G401 (cell line): ENCODE data around the gene EXOSC10. TPM values are rescaled to one million over a fixed set of nuclear protein-coding genes. Genes with fewer than 3 reads are reported as not detected.
"Not testable (repeated sequence)": the region's sequence is repeated elsewhere in the genome, so short reads cannot be mapped to it uniquely, and the experiment has no call there.

Experiments used
- DNase-seq: peaks from one replicate; pipeline ENCODE4 v3.0.0-alpha.2; 2015; ENCODE audit warnings: low spot score
- in situ Hi-C: cut with HindIII; loops from 2 replicates; pipeline ENCODE4 v1.10.0; 2016; ENCODE audit warnings: low sequenced_read_pairs, mixed read lengths
- total RNA-seq: library from RNA; depleted of rRNA; stranded (reverse); fragments of >200 nt; shearing (Covaris generic); gene quantifications from 2 replicates; pipeline ENCODE4 v1.2.3, GENCODE V29; 2014

EXOSC10 gene
- total RNA-seq, 1 experiment from 2014 or later = 61.7 TPM

DNA sequence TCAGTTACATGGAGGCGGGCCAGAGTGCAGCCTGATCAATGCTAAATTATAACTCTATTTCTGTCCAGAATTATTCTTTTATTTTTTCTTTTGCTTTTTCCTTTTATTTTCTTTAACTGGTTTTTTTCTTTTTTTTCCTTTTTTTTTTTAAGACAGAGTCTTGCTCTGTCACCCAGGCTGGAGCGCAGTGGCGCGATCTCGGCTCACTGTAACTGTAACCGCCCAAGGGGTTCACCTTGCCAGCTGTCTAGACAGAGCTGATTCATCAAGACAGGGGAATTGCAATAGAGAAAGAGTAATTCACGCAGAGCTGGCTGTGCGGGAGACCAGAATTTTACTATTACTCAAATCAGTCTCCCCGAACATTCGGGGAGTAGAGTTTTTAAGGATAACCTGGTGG, 48.5 kb downstream of the EXOSC10 start:
- DNase-seq, in situ Hi-C loops: not testable (repeated sequence)

GRCh38 chr1:11046625-11047365, 52.9 kb downstream of the EXOSC10 start, which contains the start of gene MASP2:
MASP2 (minus strand) TSS chr1:11047239; CDS start chr1:11047207, 32 bp downstream.
- in situ Hi-C loops = no loop called here
- DNase-seq = no peak

DNA sequence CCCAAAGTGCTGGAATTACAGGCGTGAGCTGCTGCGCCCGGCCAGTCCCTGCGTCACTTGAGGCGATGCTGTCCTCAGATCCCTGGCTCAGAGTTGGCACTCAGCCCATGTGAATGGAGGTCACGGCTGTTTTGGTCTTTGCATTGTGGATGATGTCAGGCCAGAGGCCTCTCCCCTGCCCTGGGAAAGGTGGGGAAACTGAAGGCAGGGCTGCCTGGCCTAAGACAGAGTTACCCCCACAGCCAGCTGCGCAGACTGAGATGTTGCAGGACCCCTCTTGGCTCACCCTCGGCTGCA, 53.5 kb downstream of the EXOSC10 start:
- no peak for DNase-seq
- in situ Hi-C loops = no loop called here

DNA sequence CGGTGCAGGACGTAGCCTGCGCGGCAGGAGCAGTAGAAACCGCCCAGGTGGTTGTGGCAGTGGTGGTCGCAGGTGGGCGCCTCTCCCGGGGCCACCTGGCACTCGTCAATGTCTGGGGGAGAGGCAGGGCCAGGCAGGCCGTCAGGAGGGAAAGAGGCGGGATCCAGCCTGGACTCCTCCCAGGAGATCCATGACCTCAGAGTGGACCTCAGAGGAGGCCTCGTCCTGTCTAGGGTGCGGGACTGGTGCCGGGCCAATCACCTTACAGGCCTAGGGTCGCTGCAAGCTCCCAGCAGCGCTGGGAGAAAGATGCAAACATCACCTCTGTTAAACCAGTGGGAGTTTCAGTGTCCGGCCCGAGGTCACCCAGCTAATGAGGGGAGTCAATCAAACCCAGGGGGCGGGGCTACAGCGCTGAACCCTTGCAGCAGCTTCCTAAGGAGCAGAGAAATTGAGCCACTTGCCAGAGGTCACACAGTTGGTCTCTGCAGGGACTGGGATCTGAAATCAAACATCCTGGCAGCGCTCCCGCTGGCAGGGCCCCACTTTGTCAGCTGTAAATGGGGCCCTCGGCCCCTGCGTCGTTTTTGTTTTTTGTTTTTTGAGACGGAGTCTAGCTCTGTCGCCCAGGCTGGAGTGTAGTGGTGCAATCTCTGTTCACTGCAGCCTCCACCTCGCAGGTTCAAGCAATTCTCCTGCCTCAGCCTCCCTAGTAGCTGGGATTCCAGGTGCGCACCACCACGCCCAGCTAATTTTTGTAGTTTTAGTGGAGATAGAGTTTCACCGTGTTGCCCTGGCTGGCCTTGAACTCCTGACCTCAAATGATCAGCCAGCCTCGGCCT, 54.0 kb downstream of the EXOSC10 start:
- in situ Hi-C loops = no loop called here

GRCh38 chr1:11044849-11045427, 54.7 kb downstream of the EXOSC10 start:
- in situ Hi-C loops = no loop called here
- DNase-seq = no peak

More for the DNA sequence above, 54.0 kb downstream of the EXOSC10 start:
- DNase-seq = no peak

DNA sequence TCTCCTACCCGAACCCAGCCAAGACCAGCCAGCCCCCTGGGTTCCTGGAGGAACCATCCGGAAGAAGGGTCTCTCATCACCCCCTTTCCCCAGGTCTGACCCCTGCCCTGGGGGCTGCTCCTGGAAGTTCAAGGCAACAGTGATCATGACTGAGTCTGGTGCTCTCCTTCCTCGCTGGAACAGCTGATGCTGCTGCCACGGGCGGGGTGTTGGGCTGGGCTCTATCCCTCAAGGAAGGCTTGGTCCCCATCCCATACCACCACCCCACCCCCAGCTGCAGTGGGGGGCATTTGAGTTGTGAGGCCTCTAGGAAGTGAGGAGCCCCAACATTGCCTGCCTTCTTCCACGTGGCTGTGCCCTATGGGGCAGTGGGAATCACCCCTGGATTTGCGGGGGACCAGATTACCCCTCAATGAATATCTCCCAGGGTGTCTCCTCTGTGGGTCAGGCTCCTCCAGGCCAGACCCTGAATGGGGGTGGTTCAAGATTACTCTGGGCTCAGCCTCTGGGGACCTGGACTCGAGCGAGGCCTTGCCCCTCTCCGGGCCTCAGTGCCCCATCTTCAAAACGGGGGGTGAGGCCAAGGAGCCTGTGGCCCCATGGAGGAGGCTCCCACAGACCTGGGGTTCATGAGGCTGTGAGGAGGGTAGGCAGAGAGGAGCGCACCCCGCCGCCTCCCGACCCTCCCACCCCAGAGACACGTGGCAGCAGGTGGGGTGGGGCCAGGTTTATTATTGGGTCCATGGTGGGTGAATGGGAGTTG, 55.4 kb downstream of the EXOSC10 start:
- in situ Hi-C loops = no loop called here
- no peak for DNase-seq

DNA sequence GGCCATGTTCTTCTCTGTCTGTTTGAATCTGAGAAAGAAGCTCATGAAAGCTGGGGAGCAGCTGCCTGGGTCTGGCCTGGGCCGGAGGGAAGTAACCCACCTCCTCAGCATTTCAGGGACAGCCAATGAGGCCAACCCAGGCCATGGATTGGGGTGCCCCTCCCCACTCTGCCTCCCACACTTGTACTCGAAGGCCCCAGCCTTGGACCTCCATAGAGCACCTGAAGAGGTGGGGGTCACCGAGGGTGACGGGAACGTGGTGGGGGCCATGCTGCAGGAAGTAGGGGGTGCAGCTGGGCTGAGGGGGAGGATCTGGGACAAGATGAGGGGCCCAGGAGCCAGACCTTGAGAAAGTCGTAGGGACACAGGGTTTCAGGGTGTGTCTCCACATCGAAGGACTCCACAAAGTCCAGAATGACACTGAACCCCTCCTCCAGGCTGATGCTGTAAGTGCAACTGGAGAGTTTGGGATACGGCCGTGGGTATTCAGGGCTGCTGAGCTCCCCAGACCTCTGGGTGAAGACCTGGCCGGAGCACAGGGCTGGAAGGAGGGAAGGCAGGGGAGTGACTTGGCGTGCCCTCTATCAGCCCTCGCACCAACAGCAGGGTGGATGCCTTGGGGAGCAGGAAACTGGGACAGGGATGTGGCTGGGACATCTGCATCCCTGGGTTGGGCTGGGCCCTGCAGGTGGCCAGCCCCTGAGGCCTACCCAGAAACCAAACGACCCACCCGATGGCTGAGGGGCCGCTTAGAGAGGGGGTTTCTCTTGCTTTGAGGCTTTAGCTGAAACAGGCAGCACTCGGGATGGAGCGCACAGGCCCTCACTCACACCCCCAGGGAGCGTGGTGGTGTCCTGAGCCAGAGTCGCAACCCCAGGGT, 56.4 kb downstream of the EXOSC10 start:
- in situ Hi-C loops = no loop called here
- no peak for DNase-seq

- DNase-seq = no peak
- in situ Hi-C loops = no loop called here
Observed at GRCh38 chr1:11042065-11042464, 57.6 kb downstream of the EXOSC10 start.

DNA sequence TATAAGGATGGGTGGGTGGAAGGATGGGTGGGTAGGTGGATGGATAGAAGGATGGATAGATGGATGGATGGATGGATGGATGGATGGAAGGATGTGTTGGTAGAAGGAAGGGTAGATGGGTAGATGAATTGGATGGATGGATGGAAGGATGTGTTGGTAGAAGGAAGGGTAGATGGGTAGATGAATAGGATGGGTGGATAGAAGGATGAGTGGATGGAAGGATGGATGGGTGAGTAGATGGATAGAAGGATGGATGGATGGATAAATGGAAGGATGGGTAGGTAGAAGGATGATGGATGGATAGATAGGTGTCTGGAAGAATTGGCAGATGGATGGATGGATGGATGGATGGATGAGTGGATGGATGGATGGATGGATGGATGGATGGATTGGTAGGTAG, 58.6 kb downstream of the EXOSC10 start:
- in situ Hi-C loops = no loop called here
- DNase-seq = no peak

DNA sequence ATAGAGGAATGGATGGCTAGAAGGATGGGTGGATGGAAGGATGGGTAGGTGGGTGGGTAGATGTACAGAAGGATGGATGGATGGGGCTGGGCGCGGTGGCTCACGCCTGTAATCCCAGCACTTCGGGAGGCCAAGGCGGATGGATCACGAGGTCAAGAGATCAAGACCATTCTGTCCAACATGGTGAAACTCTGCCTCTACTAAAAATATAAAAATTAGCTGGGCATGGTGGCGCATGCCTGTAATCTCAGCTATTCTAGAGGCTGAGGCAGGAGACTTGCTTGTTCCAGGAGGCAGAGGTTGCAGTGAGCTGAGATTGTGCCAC, 59.6 kb downstream of the EXOSC10 start:
- DNase-seq, in situ Hi-C loops: not testable (repeated sequence)

- in situ Hi-C loops = no loop called here
- no peak for DNase-seq
Observed at GRCh38 chr1:11039351-11040104, 60.1 kb downstream of the EXOSC10 start.

GRCh38 chr1:11037740-11038182, 61.9 kb downstream of the EXOSC10 start:
- DNase-seq = peak; percentile 92
- in situ Hi-C loops = no loop called here

DNA sequence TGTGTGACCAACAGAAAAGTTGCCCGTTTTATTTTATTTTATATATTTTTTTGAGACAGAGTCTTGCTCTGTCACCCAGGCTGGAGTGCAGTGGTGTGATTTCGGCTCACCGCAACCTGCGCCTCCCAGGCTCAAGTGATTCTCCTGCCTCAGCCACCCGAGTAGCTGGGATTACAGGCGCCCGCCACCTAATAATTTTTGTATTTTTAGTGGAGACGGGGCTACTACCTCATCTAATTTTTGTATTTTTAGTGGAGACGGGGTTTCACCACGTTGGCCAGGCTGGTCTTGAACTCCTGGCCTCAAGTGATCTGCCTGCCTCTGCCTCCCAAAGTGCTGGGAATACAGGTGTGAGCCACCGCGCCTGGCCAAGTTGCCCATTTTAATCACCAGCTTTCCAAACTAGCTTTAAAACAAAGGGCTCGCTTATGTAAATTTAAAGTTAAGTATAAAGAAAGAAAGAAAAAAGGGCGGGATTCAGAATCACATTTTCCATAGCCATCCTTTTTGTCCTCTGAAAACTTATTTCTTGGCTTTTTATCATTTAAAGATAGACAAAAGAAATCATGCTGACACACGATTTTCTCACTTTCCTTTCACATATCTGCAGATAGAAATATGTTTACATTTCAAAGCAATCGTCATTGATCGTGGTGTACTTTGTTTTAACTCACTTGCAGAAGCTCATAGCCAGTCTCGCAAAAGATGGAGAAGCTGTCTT, 62.5 kb downstream of the EXOSC10 start:
- in situ Hi-C loops, DNase-seq: not testable (repeated sequence)

DNA sequence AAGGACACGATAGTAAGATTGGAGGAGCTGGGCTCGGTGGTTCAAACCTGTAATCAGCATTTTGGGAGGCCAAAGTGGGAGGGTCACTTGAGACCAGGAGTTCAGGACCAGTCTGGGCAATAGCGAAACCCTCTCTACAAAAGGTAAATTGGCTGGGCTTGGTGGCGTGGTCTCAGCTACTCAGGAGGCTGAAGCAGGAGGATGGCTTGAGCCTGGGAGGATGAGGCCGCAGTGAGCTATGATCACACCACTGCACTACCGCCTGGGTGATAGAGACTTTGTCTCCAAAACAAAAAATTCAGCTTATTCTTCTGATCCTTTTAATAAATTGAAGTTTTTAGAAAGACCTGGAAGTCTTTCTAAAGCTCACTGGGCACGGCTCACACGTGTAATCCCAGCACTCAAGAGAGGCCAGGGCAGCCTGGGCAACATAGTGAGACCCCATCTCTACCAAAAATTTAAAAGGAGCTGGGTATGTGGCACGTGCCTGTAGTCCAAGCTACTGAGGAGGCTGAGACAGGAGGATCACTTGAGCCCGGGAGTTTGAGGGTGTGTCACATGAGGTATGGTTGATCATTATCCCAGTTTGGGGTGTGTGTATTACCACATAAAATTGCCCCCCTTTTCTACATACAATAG, 67.9 kb downstream of the EXOSC10 start:
- in situ Hi-C loops = no loop called here
- DNase-seq = no peak

DNA sequence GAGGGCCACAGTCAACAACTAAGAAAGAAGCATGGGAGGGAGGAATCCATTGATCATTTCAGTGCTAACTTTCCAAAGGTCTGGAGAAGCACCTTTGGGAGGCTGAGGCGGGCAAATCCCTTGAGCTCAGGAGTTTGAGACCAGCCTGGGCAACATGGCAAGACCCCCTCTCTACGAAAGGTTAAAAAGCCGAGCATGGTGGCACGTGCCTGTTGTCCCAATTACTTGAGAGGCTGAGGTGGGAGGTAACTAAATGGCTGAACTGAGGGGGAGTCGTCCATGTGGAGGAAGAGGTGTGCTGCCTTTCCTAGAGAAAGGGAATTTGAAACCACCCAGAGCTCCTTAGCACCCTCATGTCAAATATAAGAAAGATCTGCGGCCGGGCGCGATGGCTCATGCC, 68.8 kb downstream of the EXOSC10 start:
- in situ Hi-C loops = no loop called here
- DNase-seq = no peak

- no peak for DNase-seq
- in situ Hi-C loops = no loop called here
Observed at GRCh38 chr1:11028018-11028417, 71.7 kb downstream of the EXOSC10 start.

- in situ Hi-C loops = no loop called here
- no peak for DNase-seq
Observed at GRCh38 chr1:11027316-11027715, 72.4 kb downstream of the EXOSC10 start.
